SK-N-SH (cell line): ENCODE measurements around the gene C8B. TPM values are rescaled to one million over a fixed set of nuclear protein-coding genes. Genes with fewer than 3 reads are reported as not detected.

Experiments used
- CTCF ChIA-PET: fragments of 300-600, 350-600 bp; formaldehyde crosslinking; extraction: SDS; loops from one replicate; lab custom pipeline; 2021; lab: Yijun Ruan, JAX
- POLR2A ChIA-PET: fragments of 350-600 bp; sonication (Branson Sonifier 250); formaldehyde crosslinking; extraction: SDS; loops from one replicate; lab custom pipeline; 2020; ENCODE audit warnings: antibody characterized with exemption, inconsistent platforms; lab: Yijun Ruan, JAX
- DNase-seq: peaks from one replicate; pipeline ENCODE4 v3.0.0; 2012
- H2AFZ ChIP-seq: fragments of 200-600 bp; sonication (generic); 2 replicates; pipeline ENCODE4 v1.8.1; 2016; ENCODE audit warnings: antibody characterized with exemption, mild to moderate bottlenecking, low read depth
- H3F3A ChIP-seq: fragments of 200-600 bp; sonication (generic); replicated peaks from 2 replicates; pipeline ENCODE3; 2016; ENCODE audit warnings: antibody characterized with exemption, mild to moderate bottlenecking; ENCODE audit not compliant: insufficient read depth
- H3K27ac ChIP-seq, 2 experiments: fragments of 200-500 bp in 1 of 2; fragments of 200-600 bp in 1 of 2; sonication (Bioruptor generic) in 1 of 2; sonication (generic), shearing (Covaris generic) in 1 of 2; 2 replicates each; pipeline versions ENCODE4 v1.5.1 to v1.6.1; 2014 to 2016; ENCODE audit warnings: low read depth in 2 of 2, inconsistent platforms in 1 of 2, low read length in 1 of 2, mild to moderate bottlenecking in 1 of 2, mixed read lengths in 1 of 2
- H3K27me3 ChIP-seq: fragments of 200-600 bp; sonication (generic), shearing (Covaris generic); 2 replicates; pipeline ENCODE4 v1.6.1; 2016; ENCODE audit warnings: mixed run types; ENCODE audit not compliant: insufficient read depth
- H3K36me3 ChIP-seq, 2 experiments: fragments of 200-500 bp in 1 of 2; fragments of 200-600 bp in 1 of 2; sonication (Bioruptor generic) in 1 of 2; sonication (generic) in 1 of 2; replicated peaks in 1 of 2; 2 replicates each; pipeline versions ENCODE3 to v1.5.1; 2014 to 2016; ENCODE audit warnings: low read length in 1 of 2, mild to moderate bottlenecking in 1 of 2; ENCODE audit not compliant: insufficient read depth in 2 of 2, control insufficient read depth in 1 of 2
- H3K4me1 ChIP-seq, 2 experiments: fragments of 200-500 bp in 1 of 2; fragments of 200-600 bp in 1 of 2; sonication (Bioruptor generic) in 1 of 2; sonication (generic), shearing (Covaris generic) in 1 of 2; 2 replicates each; pipeline versions ENCODE4 v1.5.1 to v1.6.1; 2014 to 2016; ENCODE audit warnings: low read depth in 1 of 2, low read length in 1 of 2, mixed run types in 1 of 2; ENCODE audit not compliant: insufficient read depth in 2 of 2, control insufficient read depth in 1 of 2
- H3K4me2 ChIP-seq: fragments of 200-600 bp; sonication (generic), shearing (Covaris generic); 2 replicates; pipeline ENCODE4 v1.6.1; 2017; ENCODE audit warnings: mixed run types
- H3K4me3 ChIP-seq, 2 experiments: fragments of 200-500 bp in 1 of 2; fragments of 200-600 bp in 1 of 2; sonication (Bioruptor generic) in 1 of 2; sonication (generic), shearing (Covaris generic) in 1 of 2; 2 replicates each; pipeline versions ENCODE4 v1.5.1 to v1.8.1; 2014 to 2016; ENCODE audit warnings: low read depth in 2 of 2, inconsistent platforms in 1 of 2, low read length in 1 of 2, mild to moderate bottlenecking in 1 of 2, mixed read lengths in 1 of 2, moderate library complexity in 1 of 2
- H3K79me2 ChIP-seq: fragments of 200-600 bp; sonication (generic); 2 replicates; pipeline ENCODE4 v1.8.1; 2017; ENCODE audit warnings: mild to moderate bottlenecking; ENCODE audit not compliant: insufficient read depth
- H3K9ac ChIP-seq: fragments of 200-600 bp; sonication (generic); 2 replicates; pipeline ENCODE4 v1.6.1; 2017; ENCODE audit warnings: mixed run types
- H3K9me2 ChIP-seq: fragments of 200-600 bp; sonication (generic); 2 replicates; pipeline ENCODE4 v1.6.1; 2017; ENCODE audit warnings: mixed run types
- H3K9me3 ChIP-seq: fragments of 200-600 bp; sonication (generic); 2 replicates; pipeline ENCODE4 v1.6.1; 2017; ENCODE audit warnings: mixed run types, mild to moderate bottlenecking, moderate library complexity
- H4K20me1 ChIP-seq: fragments of 200-600 bp; sonication (generic); 2 replicates; pipeline ENCODE4 v1.6.1; 2017; ENCODE audit warnings: mild to moderate bottlenecking, mixed run types; ENCODE audit not compliant: insufficient read depth
- ELF1 ChIP-seq: IDR thresholded peaks from 2 replicates; pipeline ENCODE4 v1.4.0; 2012
- FOSL2 ChIP-seq: IDR thresholded peaks from 2 replicates; pipeline ENCODE4 v1.4.0; 2012; ENCODE audit warnings: low read depth, mild to moderate bottlenecking, moderate library complexity, borderline replicate concordance
- FOXM1 ChIP-seq: IDR thresholded peaks from 2 replicates; pipeline ENCODE4 v1.4.0; 2012; ENCODE audit warnings: low read depth, mild to moderate bottlenecking
- GABPA ChIP-seq: IDR thresholded peaks from 2 replicates; pipeline ENCODE4 v1.4.0; 2012; ENCODE audit warnings: low read depth, mild to moderate bottlenecking
- JUND ChIP-seq: IDR thresholded peaks from 2 replicates; pipeline ENCODE4 v1.4.0; 2012
- MEF2A ChIP-seq: IDR thresholded peaks from 2 replicates; pipeline ENCODE4 v1.4.0; 2012; ENCODE audit warnings: low read depth, borderline replicate concordance
- RAD21 ChIP-seq: IDR thresholded peaks from 2 replicates; pipeline ENCODE4 v1.6.1; 2012; ENCODE audit warnings: mild to moderate bottlenecking, low read length
- RCOR1 ChIP-seq: fragments of 150-350 bp; IDR thresholded peaks from 2 replicates; pipeline ENCODE4 v1.6.1; 2017; ENCODE audit warnings: antibody characterized with exemption, low read length
- WGBS: methylation state at CpG from one replicate; pipeline ENCODE4 v1.1.6; 2017; ENCODE audit warnings: low lambda C conversion rate; 5-methylcytosine and 5-hydroxymethylcytosine counted together
- polyA plus RNA-seq, 3 experiments: library from polyadenylated mRNA; depleted of rRNA; stranded (reverse); fragments of >200 nt; gene quantifications; 2 replicates each; pipeline ENCODE4 v1.2.3, GENCODE V29; 2012
- TF ChIP-seq, protein P1 (sequence below): IDR thresholded peaks from 2 replicates; pipeline ENCODE4 v1.4.0; 2012; ENCODE audit warnings: low read depth, borderline replicate concordance
- TF ChIP-seq, protein P2 (sequence below): IDR thresholded peaks from 2 replicates; pipeline ENCODE4 v1.4.0; 2012; ENCODE audit warnings: low read depth

C8B gene
- polyA plus RNA-seq, 1 of the 3 experiments (the other 2 are of a cell fraction): not detected

- Histone ChIP-seq H3K79me2 (no peaks in the 10 kb centered on the region), H3K27ac (no peak overlapping the region), H3K27me3 (no peaks in the 10 kb centered on the region), H3K4me1 (no peaks in the 10 kb centered on the region), H2AFZ (no peak overlapping the region), H3K4me3 (no peak overlapping the region), H3K9ac (no peak overlapping the region), H3K4me2 (no peak overlapping the region), H3K9me2 (no peaks in the 10 kb centered on the region), H3K9me3 (no peaks in the 10 kb centered on the region), H4K20me1 (no peaks in the 10 kb centered on the region), H3K36me3 (no peaks in the 10 kb centered on the region), H3F3A (no peaks in the 10 kb centered on the region)
- CTCF ChIA-PET: no interaction called here
- POLR2A ChIA-PET: no interaction called here
- TF ChIP-seq GABPA (no peak), RAD21 (no peak), MEF2A (no peak), ELF1 (no peak)
- no peak for DNase-seq
- WGBS: 10% methylated on average over 1 of the region's 1 CpG
These were observed 7.2 kb upstream of the C8B start for GRCh38 chr1:56972976-56973375.

DNA sequence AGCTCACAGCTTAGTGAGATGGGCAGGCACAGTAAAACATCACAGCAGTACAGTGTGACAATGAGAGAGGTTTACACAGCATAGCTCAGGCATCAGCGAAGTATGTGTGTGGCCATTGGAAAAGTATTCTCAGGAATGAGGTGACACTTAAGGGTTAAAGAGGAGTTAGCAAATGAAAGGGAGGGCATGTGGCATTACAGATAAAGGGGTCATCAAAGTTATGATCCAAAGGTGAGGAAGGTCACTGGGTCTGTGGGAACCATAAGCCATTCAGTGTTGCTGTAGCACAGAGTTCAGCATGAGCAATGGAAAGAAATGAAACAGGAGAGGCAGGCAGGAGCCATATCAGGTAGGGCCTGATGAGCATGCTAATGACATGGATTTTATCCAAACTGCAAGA, 4.5 kb upstream of the C8B start:
- WGBS: 67% methylated on average over 1 of the region's 1 CpG
- H2AFZ ChIP-seq: no peak overlapping the region
- ChIA-PET POLR2A (no interaction called here), CTCF (interaction anchor here (0.7 kb wide), 1 partner anchor 194 kb away, joined by 3 read pairs; no protein-coding TSS in a partner anchor)
- no peaks in the 10 kb centered on the region for H3K4me1 ChIP-seq
- no peak overlapping the region for H3K4me3 ChIP-seq
- no peaks in the 10 kb centered on the region for H3K9me2 ChIP-seq
- no peak overlapping the region for H3K27ac ChIP-seq
- no peak overlapping the region for H3K9ac ChIP-seq
- H3K79me2 ChIP-seq: no peaks in the 10 kb centered on the region
- no peaks in the 10 kb centered on the region for H3K27me3 ChIP-seq
- no peaks in the 10 kb centered on the region for H3F3A ChIP-seq
- DNase-seq: no peak
- H3K9me3 ChIP-seq: no peaks in the 10 kb centered on the region
- TF ChIP-seq, protein P1, sequence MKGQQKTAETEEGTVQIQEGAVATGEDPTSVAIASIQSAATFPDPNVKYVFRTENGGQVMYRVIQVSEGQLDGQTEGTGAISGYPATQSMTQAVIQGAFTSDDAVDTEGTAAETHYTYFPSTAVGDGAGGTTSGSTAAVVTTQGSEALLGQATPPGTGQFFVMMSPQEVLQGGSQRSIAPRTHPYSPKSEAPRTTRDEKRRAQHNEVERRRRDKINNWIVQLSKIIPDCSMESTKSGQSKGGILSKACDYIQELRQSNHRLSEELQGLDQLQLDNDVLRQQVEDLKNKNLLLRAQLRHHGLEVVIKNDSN: no peak
- no peak for TF ChIP-seq FOSL2
- no peak for TF ChIP-seq FOXM1
- no peak for TF ChIP-seq JUND
- H3K36me3 ChIP-seq: no peaks in the 10 kb centered on the region
- no peak overlapping the region for H3K4me2 ChIP-seq
- H4K20me1 ChIP-seq: no peaks in the 10 kb centered on the region

DNA sequence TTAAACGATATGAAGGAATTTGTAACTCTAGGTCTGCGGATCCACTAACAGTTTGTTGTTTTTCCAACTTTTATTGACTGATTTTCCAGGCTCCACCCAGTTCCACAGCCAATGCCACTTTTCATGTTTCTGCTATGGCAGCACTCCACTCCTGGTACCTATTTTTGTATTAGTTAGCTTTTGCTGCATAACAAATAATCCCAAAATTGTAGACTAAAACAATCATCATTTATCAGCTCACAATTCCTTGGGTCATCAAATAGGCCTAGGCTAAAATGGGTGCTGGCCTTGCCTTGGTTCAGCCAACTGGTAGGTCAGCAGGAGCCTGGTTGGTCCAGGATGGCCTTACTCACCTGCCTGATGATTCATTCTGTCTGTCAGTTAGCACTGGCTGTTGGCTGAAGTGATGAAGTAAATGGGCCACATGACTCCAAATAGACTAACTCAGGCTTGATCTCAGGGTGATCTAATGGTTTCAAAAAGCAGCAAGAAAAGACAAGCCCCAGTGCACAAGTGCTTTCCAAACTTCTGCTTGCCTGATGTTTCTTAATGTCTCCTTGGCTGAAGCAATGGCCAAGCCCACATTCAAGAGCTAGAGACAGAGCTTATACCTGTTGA, 3.2 kb upstream of the C8B start:
- H3K27ac ChIP-seq: no peak overlapping the region
- no peak overlapping the region for H2AFZ ChIP-seq
- 80% methylated on average over 2 of the region's 2 CpGs for WGBS
- ChIA-PET CTCF (interaction anchor here (0.6 to 1.4 kb wide), 8 partner anchors 13 to 148 kb away, joined by 3 to 5 read pairs (median 4); no protein-coding TSS in a partner anchor), POLR2A (no interaction called here)
- no peaks in the 10 kb centered on the region for H4K20me1 ChIP-seq
- no peaks in the 10 kb centered on the region for H3K9me3 ChIP-seq
- H3K9ac ChIP-seq: no peak overlapping the region
- H3K4me1 ChIP-seq: no peaks in the 10 kb centered on the region
- DNase-seq: no peak
- no peaks in the 10 kb centered on the region for H3F3A ChIP-seq
- no peaks in the 10 kb centered on the region for H3K9me2 ChIP-seq
- TF ChIP-seq, protein P2, sequence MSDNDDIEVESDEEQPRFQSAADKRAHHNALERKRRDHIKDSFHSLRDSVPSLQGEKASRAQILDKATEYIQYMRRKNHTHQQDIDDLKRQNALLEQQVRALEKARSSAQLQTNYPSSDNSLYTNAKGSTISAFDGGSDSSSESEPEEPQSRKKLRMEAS: no peak
- no peak for TF ChIP-seq RCOR1
- no peaks in the 10 kb centered on the region for H3K27me3 ChIP-seq
- H3K79me2 ChIP-seq: no peaks in the 10 kb centered on the region
- no peaks in the 10 kb centered on the region for H3K36me3 ChIP-seq
- H3K4me3 ChIP-seq: no peak overlapping the region
- no peak overlapping the region for H3K4me2 ChIP-seq
